Loucy (cell line): ENCODE results near the gene CXXC5.

Source experiments
- H2AFZ ChIP-seq: fragments of 200-600 bp; sonication (generic); 2 replicates; pipeline ENCODE4 v1.6.0; 2016; ENCODE audit warnings: antibody characterized with exemption, mild to moderate bottlenecking, low read length, moderate library complexity
- H3F3A ChIP-seq: fragments of 200-600 bp; 2 replicates; pipeline ENCODE4 v1.6.0; 2016; ENCODE audit warnings: antibody characterized with exemption, low read depth, mild to moderate bottlenecking
- H3K27me3 ChIP-seq: fragments of 200-600 bp; sonication (generic); 2 replicates; pipeline ENCODE4 v1.6.1; 2014; ENCODE audit warnings: low read length, mild to moderate bottlenecking; ENCODE audit not compliant: insufficient read depth, poor library complexity, severe bottlenecking
- H3K36me3 ChIP-seq: fragments of 200-600 bp; sonication (generic); 2 replicates; pipeline ENCODE4 v1.6.1; 2016; ENCODE audit warnings: low read length; ENCODE audit not compliant: insufficient read depth
- H3K4me1 ChIP-seq: fragments of 200-600 bp; sonication (generic); 2 replicates; pipeline ENCODE4 v1.5.1; 2014; ENCODE audit warnings: low read length, mild to moderate bottlenecking; ENCODE audit not compliant: insufficient read depth, poor library complexity, severe bottlenecking
- H3K4me2 ChIP-seq: fragments of 200-600 bp; sonication (generic); 2 replicates; pipeline ENCODE4 v1.6.0; 2014; ENCODE audit warnings: antibody characterized with exemption, low read length, low read depth, mild to moderate bottlenecking; ENCODE audit not compliant: poor library complexity, severe bottlenecking
- H3K4me3 ChIP-seq: fragments of 200-600 bp; sonication (generic); 2 replicates; pipeline ENCODE4 v1.5.1; 2014; ENCODE audit warnings: low read length, mild to moderate bottlenecking, mixed read lengths; ENCODE audit not compliant: poor library complexity, severe bottlenecking
- H3K79me2 ChIP-seq: fragments of 200-600 bp; sonication (generic); 2 replicates; pipeline ENCODE4 v1.6.1; 2014; ENCODE audit warnings: low read length; ENCODE audit not compliant: insufficient read depth
- H3K9ac ChIP-seq: fragments of 200-600 bp; sonication (generic); 2 replicates; pipeline ENCODE4 v1.6.0; 2014; ENCODE audit warnings: mild to moderate bottlenecking, low read depth, low read length, moderate library complexity; ENCODE audit not compliant: poor library complexity, severe bottlenecking
- H3K9me2 ChIP-seq: fragments of 200-600 bp; sonication (generic); replicated peaks from 2 replicates; pipeline ENCODE4 v1.6.1; 2016; ENCODE audit warnings: low read depth, low read length, mixed read lengths
- H3K9me3 ChIP-seq: fragments of 200-600 bp; sonication (generic); 2 replicates; pipeline ENCODE4 v1.6.1; 2014; ENCODE audit warnings: mild to moderate bottlenecking, antibody characterized with exemption, low read length, low read depth; ENCODE audit not compliant: insufficient read depth
- H4K20me1 ChIP-seq: fragments of 200-600 bp; sonication (generic); 2 replicates; pipeline ENCODE4 v1.6.0; 2014; ENCODE audit warnings: antibody characterized with exemption, low read length, mild to moderate bottlenecking; ENCODE audit not compliant: insufficient read depth, poor library complexity, severe bottlenecking
- EZH2phosphoT487 ChIP-seq: fragments of 200-600 bp; IDR thresholded peaks from 2 replicates; pipeline ENCODE4 v1.6.1; 2018; ENCODE audit warnings: antibody characterized with exemption, mild to moderate bottlenecking, moderate library complexity, borderline replicate concordance
- TF ChIP-seq, protein P1 (sequence below): fragments of 200-600 bp; sonication (generic); conservative IDR thresholded peaks from 2 replicates; pipeline ENCODE4 v1.5.1; 2014; ENCODE audit warnings: mild to moderate bottlenecking, antibody characterized with exemption, low read length

CXXC5 gene

DNA sequence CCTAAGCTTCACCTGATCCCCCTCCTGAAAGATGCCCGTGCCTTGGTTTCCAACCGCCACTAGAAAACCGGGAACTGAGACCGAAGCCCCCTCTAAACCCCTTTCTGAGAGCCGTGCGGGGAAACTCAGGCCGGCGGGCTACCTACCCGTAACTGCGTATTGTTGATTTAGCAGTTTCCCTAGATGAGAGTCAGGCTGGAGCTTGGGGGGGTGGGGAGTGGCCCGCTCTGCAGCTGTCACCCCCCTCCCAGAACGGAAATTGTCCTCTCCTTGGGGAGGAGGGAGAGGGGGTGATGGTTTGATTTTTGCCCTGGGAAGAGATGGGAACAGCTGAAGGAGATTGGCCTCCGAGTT, 2.5 kb downstream of the CXXC5 start:
- Histone ChIP-seq H3K4me2 (peak overlapping the region; percentile 98), H3K4me3 (peak overlapping the region; percentile 97), H4K20me1 (peaks cover 65% of the 10 kb centered on the region), H3K36me3 (peaks cover 6% of the 10 kb centered on the region; the same call in 1 of the 2 replicates), H3K79me2 (peaks cover 99% of the 10 kb centered on the region), H3F3A (0 out of 2 replicates have a peak, but pooled peaks cover 2% of the 10 kb centered on the region), H3K4me1 (peaks cover 51% of the 10 kb centered on the region), H3K27me3 (peaks cover 6% of the 10 kb centered on the region), H3K9me2 (no peaks in the 10 kb centered on the region), H3K9me3 (no peaks in the 10 kb centered on the region), H2AFZ (no peak overlapping the region), H3K9ac (peak overlapping the region; percentile 93)
- TF ChIP-seq, protein P1, sequence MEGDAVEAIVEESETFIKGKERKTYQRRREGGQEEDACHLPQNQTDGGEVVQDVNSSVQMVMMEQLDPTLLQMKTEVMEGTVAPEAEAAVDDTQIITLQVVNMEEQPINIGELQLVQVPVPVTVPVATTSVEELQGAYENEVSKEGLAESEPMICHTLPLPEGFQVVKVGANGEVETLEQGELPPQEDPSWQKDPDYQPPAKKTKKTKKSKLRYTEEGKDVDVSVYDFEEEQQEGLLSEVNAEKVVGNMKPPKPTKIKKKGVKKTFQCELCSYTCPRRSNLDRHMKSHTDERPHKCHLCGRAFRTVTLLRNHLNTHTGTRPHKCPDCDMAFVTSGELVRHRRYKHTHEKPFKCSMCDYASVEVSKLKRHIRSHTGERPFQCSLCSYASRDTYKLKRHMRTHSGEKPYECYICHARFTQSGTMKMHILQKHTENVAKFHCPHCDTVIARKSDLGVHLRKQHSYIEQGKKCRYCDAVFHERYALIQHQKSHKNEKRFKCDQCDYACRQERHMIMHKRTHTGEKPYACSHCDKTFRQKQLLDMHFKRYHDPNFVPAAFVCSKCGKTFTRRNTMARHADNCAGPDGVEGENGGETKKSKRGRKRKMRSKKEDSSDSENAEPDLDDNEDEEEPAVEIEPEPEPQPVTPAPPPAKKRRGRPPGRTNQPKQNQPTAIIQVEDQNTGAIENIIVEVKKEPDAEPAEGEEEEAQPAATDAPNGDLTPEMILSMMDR: no peak
- no peak for TF ChIP-seq EZH2phosphoT487

- Histone ChIP-seq H3K9me2 (no peaks in the 10 kb centered on the region), H3K4me3 (peak overlapping the region; percentile 97), H3K4me1 (peaks cover 51% of the 10 kb centered on the region), H2AFZ (no peak overlapping the region), H3K27me3 (peaks cover 6% of the 10 kb centered on the region), H4K20me1 (peaks cover 71% of the 10 kb centered on the region), H3K4me2 (peak overlapping the region; percentile 98), H3K9me3 (no peaks in the 10 kb centered on the region), H3K9ac (peak overlapping the region; percentile 93), H3K79me2 (peaks cover 99% of the 10 kb centered on the region), H3F3A (0 out of 2 replicates have a peak, but pooled peaks cover 2% of the 10 kb centered on the region), H3K36me3 (peaks cover 7% of the 10 kb centered on the region; the same call in 1 of the 2 replicates)
- TF ChIP-seq, protein P1: no peak
- TF ChIP-seq EZH2phosphoT487: no peak
Observed at GRCh38 chr5:139651043-139651834, 3.1 kb downstream of the CXXC5 start.

GRCh38 chr5:139651853-139652787, 4.0 kb downstream of the CXXC5 start:
- TF ChIP-seq EZH2phosphoT487: no peak
- TF ChIP-seq, protein P1: no peak
- H3K9me2 ChIP-seq: no peaks in the 10 kb centered on the region
- 0 out of 2 replicates have a peak, but pooled peaks cover 2% of the 10 kb centered on the region for H3F3A ChIP-seq
- peak overlapping the region; percentile 97 for H3K4me3 ChIP-seq
- H3K4me1 ChIP-seq: peaks cover 51% of the 10 kb centered on the region
- H3K4me2 ChIP-seq: peak overlapping the region; percentile 98
- peaks cover 99% of the 10 kb centered on the region for H3K79me2 ChIP-seq
- H3K9ac ChIP-seq: peak overlapping the region; percentile 93
- no peak overlapping the region for H2AFZ ChIP-seq
- peaks cover 6% of the 10 kb centered on the region for H3K27me3 ChIP-seq
- no peaks in the 10 kb centered on the region for H3K9me3 ChIP-seq
- H3K36me3 ChIP-seq: peaks cover 10% of the 10 kb centered on the region; the same call in 1 of the 2 replicates
- H4K20me1 ChIP-seq: peaks cover 77% of the 10 kb centered on the region
